LHCN-M2 (cell line): Measurements from ENCODE around the gene GHR. TPM values are rescaled to one million over a fixed set of nuclear protein-coding genes. Genes with fewer than 3 reads are reported as not detected.

ENCODE experiments used
- DNase-seq: peaks from one replicate; pipeline ENCODE4 v3.0.0-alpha.2; 2012; ENCODE audit warnings: low read depth
- total RNA-seq: library from RNA; depleted of rRNA; stranded (reverse); fragments of >200 nt; gene quantifications from 2 replicates; pipeline ENCODE4 v1.2.3, GENCODE V29; 2014

GHR gene
- total RNA-seq, 1 experiment from 2014 or later: 0.46 TPM

GRCh38 chr5:42515504-42515903, 92.3 kb downstream of the GHR start:
- no peak for DNase-seq

DNA sequence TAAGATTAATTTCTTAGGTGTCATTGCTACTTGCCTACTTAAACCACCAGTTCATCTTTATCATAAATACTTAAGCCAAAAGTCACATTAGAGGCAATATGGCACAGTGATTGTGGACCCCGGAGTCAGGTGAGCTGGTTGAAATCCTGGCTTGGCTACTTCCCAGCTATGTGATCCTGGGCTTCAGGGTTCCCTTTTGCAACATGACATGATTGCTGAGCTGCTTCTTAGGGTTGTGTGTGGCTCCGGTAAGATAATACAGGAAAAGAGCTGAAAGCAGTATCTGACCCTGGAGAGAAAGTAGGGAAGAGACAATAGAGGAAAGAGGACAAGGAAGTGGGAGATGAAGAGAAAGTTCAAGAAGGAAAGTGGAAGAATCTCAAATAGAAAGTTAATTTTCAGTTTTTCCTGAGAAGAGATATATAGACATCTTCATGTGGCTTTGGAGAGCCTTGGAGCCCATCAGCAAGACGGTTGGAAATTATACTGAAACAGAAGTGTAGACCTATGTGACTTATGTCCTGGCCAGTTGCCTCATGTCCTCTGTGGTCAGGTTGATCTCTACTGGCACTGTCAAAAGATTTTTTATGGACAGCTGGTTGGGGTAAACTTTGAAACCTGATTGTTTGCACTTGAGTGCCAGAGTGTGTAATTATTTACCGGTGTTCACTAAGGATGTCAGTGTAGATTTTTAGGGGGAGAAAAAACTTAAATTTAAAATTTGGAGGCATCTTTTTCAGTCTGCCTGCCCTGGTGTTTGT, 93.2 kb downstream of the GHR start:
- no peak for DNase-seq

- DNase-seq: no peak
These were observed 93.9 kb downstream of the GHR start for GRCh38 chr5:42517164-42517563.

DNA sequence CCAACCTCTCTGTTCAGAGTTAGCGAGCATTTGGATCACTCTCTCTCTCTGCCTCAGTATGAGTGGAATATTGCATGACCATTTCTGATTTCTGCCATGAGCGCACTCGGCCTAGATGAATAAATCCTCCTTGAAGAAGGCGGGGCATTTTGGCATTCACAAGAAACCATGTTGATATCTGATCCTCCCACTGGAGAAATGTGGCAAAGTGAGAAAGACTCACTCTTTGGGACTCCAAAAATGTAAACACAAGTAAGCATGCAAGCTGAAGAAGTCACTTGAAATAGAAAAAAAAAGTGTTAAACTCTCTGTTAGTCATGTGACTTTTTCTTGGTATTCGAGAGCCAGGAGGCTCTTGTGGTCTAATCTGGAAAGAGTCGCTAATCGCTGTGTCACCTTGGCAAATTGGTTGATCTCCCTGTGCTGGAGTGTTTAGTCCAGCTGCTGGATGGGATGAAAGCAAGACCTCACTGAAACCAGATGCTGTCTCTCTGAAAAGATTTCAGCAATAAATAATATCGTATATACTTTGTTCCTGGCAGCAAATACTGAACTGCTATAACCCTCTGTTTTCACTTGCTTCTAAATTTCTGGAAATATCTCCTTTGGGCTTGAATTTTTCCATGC, 95.5 kb downstream of the GHR start:
- DNase-seq: peak; percentile 2

GRCh38 chr5:42520203-42520602, 97.0 kb downstream of the GHR start:
- no peak for DNase-seq

GRCh38 chr5:42520957-42521356, 97.7 kb downstream of the GHR start:
- no peak for DNase-seq

- no peak for DNase-seq
These were observed 98.2 kb downstream of the GHR start for GRCh38 chr5:42521406-42521805.

GRCh38 chr5:42522783-42523182, 99.5 kb downstream of the GHR start:
- no peak for DNase-seq

DNA sequence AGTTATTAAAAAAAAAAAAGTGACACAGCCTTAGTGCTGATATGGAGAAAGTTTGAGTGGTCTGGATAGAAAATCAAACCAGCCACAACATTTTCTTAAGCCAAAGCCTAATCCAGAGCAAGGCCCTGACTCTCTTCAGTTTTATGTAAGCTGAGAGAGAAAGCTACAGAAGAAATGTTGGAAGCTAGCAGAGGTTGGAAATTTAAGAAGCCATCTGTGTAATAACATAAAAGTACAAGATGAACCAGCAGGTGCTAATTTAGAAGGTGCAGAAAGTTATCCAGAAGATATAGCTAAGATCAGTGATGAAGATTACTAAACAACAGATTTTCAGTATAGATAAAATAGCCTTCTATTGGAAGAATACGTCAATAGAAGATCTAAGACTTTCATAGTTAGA, 102.9 kb downstream of the GHR start:
- no peak for DNase-seq

- DNase-seq: peak; percentile 1
These were observed 108.4 kb downstream of the GHR start for GRCh38 chr5:42531611-42532010.

GRCh38 chr5:42542106-42542505, 118.9 kb downstream of the GHR start:
- no peak for DNase-seq

DNA sequence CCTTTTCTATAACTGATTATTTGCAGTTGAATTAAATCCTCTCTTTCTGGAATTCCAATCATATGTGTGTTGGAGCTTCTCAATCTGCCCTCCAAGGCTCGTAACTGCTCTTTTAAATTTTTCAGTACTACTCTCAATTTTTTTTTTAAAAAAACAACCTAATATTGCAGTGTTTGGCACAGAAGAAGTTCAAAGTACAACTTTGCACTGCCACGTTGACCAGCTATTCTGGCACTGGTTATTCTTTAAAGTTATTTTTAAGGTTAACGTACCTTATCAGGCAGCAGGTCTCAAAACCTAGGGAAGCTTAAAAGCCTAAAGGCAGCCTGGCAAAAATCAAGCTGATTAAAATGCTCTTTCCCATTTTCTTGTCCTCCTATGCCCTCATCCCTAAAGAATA, 120.5 kb downstream of the GHR start:
- DNase-seq: no peak

DNA sequence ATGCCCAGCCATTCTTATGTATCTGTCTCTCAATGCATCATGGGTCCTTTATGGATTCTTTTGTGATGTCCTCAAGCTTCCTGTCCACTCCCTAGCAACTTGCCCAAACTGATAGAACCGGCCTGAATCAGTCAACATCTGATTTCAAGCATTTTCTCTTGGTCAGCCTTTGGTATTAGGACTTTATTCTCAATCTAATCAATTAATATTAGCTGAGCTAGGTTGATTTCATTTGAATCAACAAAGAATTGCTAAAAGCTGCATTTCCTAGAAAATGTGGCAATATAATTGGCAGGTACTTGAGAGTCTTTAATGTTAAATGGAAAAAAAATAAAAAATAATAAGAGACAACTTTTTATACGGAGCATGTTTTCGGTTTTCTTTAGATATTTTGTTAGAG, 121.8 kb downstream of the GHR start:
- no peak for DNase-seq

DNA sequence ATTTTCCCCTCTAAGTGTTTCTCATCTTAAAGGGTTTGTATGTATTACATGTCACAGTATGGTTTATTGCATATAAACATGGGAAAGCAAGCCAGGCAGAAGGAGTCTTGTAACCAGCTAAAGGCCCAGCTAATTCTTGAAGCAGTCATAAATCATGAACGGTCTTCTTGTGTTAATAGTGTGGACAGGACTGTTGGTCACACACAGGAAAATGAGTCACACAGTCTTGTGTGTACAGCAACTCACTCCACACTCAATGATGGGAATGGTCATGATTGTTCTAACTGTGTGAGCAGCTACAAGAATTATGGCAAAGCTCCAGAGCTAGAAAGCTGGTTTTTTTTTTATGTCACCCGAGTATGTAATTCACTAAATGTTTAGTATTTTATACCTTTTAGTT, 123.9 kb downstream of the GHR start:
- DNase-seq: no peak

DNA sequence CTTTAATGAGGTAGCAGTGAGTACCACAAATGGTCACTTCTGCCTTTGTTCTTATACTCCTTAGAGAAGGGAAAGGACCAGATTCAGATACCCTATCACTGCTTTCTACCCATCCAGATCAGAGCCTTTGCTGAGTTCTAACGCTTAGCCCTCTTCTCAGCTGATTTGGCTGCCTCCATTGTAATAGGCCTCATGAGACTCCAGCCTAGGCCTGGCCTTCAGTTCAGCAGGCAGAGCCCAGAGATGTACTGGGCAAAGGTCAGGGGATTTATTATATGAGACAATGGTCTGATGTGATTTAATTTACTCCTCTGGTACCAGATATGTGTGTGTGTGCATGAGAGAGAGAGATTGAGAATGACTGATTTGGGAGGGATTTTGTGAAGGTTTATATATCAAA, 124.7 kb downstream of the GHR start:
- DNase-seq: no peak

GRCh38 chr5:42552597-42552996, 129.4 kb downstream of the GHR start:
- no peak for DNase-seq

GRCh38 chr5:42553461-42553860, 130.2 kb downstream of the GHR start:
- DNase-seq: no peak

- DNase-seq: no peak
These were observed 131.8 kb downstream of the GHR start for GRCh38 chr5:42555010-42555409.

GRCh38 chr5:42555797-42556196, 132.6 kb downstream of the GHR start:
- DNase-seq: no peak

GRCh38 chr5:42557689-42558088, 134.4 kb downstream of the GHR start:
- no peak for DNase-seq

- DNase-seq: no peak
These were observed 138.4 kb downstream of the GHR start for GRCh38 chr5:42561656-42562055.

- no peak for DNase-seq
These were observed 141.6 kb downstream of the GHR start for GRCh38 chr5:42564689-42565356.
